CD4-positive, alpha-beta T cell treated with Interleukin-6 at 100 ng/mL for 8 hours (primary cell): Measurements from ENCODE around the gene LACTBL1.
A peak's percentile ranks its signal among the peaks of the same experiment; 100 is the strongest.
"Not testable (repeated sequence)": the region's sequence is repeated elsewhere in the genome, so short reads cannot be mapped to it uniquely, and the experiment has no call there.

ENCODE experiments used
- DNase-seq: peaks from one replicate; pipeline ENCODE4 v3.0.0-alpha.2; 2020; ENCODE audit warnings: mixed read lengths, low spot score

LACTBL1 gene

DNA sequence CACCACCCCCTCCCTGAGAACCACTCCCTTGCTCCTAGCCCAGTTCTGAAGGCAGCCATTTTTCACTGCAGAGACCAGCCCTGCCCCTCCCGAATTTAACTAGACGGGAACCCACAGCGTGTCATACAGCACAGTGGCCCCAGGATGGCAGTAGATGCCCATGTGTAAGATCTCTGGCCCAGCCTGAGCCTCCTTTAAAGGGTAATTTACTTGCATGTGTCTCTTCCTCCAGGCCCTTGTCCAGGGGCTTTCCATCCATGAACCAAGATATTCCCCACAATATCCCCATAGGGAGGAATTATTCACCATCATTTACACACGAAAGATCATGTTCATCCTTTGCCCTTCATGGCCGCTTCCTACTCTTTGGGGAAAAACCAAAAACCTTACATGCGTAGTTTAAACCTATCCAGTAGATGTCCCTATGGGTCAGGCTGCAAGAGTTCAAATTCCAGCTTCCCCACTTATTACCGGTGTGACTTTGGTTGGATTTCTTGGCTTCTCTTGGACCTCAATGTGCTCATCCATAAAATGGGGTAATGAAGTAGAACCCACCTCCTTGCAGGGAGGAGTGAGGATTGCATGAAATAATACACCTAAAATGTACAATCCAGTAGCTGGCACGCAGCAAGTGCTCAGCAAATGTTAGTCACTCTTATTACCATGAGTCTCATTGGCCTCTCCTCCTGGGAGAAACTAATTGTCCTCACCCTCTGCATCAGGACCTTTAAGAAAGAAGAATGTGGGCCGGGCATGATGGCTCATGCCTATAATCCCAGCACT lies 4.0 kb upstream of the LACTBL1 start:
- peak; percentile 36 for DNase-seq

- DNase-seq = no peak
These were observed 3.4 kb upstream of the LACTBL1 start for GRCh38 chr1:22976127-22976460.

DNA sequence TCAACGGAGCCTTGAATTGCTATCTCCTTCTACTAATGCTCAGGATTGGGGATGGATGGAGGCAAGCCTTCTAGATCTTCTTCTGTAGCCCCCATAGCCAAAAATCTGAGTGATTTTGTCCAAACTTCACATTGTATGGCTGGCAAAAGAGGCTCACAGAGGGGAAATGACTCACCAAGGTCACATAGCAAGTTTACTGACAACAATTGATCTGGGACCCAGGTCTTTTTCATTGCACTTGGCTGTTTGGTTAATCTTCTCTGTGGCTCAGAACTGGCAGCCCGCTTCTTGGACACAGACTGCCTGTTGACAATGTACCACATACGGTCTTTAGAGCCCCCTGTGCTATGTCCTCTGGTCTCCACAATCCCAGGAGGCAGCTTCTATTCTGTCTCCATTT lies 3.0 kb upstream of the LACTBL1 start:
- no peak for DNase-seq

DNA sequence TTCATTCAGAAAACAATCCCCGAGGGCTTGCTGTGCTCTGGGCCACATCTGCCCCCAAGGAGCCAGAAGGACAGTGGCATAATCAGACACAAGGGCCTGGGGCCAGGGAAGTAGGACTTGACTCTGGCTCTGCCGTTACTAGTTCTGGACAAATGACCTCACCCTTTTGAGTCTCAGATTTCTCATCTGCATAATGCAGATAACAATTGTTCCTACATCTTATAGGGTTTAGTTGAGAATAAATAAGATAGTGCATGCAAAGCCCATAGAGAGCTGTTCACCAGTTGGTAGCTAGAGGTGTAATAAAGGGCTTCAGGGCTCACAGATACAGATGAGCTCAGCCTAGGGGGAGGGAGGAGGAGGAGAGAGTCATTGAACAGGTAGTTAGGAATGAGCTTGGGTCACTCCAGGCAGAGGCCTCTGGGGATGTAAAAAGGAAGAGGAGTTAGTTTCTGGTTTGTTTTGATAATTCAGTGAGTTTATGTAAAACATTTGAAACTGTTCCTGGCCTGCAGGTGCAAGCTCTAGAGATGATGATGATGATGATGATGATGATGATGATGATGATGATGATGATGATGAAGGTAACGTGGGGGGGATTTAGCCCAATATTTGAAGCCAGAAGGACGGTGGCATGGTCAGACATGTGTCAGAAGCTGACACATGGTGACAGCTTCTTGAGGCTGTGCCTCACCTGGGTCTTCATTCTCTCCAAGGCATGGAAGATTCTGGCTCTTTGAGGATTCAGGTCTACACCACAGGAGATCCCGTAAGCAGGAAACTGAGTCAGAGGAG lies 858 bp downstream of the LACTBL1 start:
- DNase-seq = no peak

DNA sequence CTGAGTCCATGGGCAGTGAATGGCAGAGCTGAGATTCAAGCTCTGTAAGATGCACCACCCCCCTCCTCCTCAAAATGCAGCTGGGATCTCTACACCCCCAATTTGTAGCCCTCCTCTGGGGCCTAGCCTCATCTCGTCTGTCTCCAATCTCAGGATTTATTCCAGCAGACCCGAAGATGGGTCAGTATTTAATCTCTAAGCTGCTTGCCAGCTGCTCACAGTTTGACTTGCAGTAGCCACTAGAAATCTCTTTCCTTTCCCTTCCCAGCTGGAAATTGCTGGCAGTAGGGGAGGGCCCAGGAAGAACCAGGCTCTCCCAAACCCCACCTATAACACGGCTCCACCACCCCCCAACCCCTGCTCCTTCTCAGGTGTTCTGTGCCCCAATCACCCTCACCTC lies 1.5 kb downstream of the LACTBL1 start:
- DNase-seq = no peak

DNA sequence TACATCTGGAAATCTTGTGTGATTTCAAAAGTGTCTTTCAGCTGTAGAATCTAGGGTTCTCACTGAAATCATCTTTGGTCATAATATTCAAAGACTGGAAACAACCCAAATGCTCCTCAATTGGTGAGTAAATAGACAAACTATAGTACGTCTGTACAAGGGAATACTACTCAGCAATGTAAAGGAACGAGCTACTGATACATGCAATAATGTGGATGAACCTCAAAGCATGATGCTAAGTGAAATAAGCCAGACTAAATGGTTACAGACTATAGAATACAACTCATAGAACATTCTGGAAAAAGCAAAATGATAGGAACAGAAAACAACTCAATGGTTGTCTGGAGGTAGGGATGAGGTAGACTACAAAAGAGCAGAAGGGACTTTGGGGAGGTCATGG lies 2.6 kb downstream of the LACTBL1 start:
- no peak for DNase-seq

GRCh38 chr1:22969304-22969709 lies 3.4 kb downstream of the LACTBL1 start:
- DNase-seq = no peak

DNA sequence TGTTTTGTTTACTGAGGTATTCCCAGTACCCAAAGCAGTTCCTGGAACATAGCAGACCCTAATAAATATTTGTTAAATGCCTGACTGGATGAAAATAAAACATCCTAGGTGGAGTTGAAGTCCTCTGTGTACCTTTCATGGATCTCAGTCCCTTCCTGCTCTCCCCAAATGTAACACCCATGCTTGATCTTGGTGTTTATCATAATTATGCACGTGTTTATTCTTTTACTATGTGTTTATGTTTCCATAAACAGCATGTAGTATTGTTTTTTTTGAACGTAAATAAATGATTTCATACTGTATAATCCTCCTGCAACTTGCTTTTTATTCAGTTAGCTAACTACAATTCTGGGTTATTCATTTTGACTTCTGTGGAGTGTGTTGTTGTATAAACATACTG lies 4.8 kb downstream of the LACTBL1 start:
- no peak for DNase-seq

DNA sequence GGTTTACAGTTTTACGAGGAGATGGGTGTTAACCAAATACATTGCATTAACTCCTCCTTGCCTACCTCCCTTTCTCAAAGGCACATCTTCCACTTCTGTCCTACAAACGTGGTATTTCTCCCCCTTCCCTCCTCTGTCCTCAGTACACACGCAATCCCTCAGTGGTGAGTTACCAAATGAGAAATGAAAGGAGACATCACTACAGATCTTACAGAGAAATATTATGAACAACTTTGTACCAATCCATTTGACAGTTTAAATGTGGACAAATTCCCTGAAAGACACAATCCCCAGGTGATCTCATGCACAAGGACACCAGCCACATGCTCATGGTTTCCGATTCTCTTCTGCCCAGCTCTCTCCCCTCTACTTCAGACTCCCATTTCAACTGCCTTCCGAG lies 6.4 kb downstream of the LACTBL1 start:
- DNase-seq = no peak

DNA sequence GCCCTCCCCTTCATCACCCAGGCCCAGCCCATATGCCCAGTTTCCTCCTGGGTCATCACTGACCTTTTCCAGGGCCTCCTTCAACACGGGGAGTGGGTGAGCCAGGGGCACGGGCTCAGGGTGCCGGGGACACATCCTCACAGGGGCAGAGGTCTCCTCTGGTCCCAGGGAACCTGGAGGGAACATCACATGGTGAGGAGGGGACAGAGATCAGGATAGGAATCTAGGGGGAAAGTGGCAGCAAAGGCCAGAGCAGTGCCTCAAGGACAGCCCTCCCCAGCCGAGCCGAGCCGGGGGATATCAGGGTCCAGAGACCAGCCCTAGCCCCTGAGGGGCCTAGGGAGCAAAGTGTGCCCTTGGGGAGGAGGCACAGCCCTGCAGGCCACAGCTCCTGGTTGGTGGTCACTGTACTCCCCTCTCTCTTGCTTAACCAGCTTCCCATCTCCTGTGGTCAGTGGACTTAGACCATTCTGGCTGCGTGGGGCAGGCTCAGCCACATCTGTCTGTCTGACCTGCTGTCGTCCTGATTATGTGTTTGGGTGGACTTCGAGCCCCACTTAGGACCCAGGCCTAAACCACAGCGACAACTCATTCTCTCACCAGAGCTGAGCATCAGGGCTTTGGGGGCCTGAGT lies 9.5 kb downstream of the LACTBL1 start:
- no peak for DNase-seq

DNA sequence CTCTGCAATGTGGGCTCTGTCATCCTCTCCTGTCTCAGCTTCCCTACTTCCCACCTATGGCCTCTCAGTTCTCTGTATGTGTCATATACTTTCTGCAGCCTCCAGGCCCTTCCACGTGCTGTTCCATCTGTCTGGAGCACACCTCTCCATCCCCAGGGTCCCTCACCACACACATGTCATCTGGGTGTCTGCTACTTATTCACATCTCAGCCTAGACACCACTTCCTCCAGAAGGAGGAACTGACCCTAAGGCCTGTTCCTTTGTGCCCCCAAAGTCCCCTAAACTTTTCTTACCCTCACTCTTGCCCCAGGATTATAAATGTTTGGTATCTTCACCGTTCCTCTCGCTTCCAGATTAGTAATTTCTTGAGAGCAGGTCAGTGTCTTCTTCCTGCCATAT lies 10.1 kb downstream of the LACTBL1 start:
- no peak for DNase-seq

DNA sequence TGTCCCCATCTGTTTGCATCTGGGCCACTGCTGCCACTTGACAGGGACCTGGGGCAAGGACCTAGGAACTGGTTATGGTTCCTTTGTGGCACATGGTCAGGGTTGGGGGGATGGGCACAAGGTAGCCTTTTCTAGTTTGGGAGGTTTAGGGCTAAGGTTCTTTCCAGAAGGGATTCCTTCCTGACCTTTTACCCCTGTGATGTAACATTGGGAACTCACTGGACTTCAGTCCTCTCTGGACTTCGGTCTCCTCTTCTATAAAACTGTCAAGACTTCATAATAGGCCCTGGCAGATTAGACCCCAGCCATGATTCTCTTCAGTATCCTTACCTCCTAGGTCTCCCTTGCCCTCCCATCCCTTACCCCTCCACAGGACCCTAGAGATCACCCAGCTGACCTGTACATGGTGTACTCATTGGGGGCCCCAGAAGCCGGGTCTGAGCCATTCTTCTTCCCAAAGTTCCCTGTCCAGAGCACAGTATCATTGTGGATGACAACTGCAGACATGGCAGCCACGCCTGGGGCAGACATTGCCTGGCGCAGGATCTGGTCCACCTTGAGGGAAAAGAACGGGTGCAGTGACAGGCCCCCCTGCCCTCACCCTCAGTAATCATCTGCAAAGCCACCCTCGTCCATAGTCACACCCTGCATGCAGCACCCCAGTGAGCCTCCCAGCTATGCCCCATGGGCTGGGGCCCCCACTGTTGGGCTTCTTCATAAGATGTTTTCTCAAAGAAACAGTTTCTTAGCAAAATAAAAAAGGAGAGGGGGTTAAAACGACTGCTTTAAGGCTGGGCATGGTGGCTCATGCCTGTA lies 12.9 kb downstream of the LACTBL1 start:
- DNase-seq = no peak

DNA sequence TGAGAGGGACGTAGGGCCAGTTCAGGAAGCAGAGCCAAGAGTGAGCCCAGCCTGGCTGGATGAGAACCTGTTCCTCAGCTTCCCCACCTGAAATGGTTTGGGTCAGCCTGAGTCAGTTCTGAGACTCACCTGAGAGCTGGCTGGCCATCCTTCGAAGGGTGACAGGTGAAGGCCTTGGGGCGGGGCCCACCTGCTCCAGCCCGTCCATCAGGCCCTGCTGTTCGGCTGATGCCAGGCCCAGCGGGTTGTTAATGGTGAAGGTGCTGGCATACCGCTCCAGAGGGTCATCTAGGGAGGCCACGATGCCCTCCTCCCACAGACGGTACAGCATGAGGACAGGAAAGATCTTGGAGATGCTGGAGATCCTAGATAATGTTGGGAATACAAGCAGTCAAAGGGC lies 14.1 kb downstream of the LACTBL1 start:
- DNase-seq = no peak

DNA sequence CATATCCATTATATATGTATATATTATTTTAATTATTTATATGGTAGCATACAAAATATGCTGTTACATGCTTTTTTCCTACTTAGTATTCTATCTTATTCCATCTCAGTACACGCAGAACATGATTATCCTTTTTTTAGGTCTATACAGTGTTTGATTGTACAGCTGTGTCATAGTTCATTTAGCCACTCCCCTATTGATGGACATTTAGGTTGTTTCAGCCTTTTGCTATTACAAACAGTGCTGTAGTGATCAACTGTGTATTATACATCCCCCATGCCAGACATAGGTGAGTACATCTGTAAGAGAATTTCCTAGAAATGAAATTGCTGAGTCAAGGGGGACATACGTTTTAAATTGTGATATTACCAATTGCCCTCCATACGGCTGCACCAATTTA lies 15.6 kb downstream of the LACTBL1 start:
- DNase-seq = no peak

GRCh38 chr1:22955146-22955545 lies 17.5 kb downstream of the LACTBL1 start:
- DNase-seq = no peak

DNA sequence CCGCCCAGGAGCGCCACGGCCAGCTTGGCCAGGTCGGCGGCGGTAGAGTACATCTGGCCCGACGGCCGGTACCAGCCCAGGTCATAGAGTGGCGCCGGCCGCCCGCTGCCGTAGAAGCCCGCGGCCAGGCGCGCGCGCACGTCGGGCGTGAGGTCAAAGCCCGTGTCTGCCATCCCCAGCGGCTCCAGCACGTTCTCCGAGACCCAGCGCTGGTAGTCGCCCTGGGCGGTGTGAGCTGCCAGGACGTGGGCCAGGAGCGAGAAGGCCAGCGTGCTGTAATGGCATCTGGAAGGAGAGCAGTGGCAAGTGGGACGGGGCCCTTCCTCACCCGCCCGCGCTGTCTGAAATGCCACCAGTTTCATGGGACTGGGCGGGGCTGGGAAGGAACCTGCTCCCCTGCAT lies 18.9 kb downstream of the LACTBL1 start:
- no peak for DNase-seq

GRCh38 chr1:22953057-22953739 lies 19.5 kb downstream of the LACTBL1 start:
- no peak for DNase-seq

DNA sequence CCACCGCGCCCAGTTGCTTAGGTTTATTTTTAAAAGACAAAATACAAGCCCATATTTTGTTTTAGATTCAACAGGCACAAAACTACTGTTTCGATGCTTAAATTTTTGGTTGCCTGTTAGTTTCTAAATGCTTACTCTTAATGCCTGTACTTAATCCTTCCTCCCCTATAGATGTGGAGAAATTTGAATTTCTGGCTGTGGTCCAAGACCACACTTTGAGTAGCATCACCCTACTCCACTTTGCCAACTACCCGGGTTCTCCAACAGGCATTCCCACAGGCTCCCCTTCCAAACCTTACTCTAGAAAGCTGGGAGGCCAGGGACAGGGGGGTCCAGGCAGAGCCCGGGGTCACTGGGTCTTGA lies 20.0 kb downstream of the LACTBL1 start:
- no peak for DNase-seq

DNA sequence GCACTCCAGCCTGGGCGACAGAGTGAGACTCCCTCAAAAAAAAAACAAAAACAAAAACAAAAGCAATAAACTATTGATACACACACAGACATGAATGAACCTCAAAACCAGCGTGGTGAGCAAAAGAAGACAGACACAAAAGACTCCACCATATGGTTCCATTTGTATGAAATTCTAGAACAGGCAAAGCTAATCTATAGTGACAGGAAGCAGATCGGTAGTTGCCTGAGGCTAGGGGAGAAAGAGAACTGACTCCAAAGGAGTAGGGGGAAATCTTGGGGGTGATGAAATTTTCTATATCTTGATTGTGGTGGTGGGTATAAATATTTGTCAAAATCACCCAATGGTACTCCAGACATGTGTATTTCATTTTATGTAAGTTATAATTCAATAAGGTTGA lies 20.9 kb downstream of the LACTBL1 start:
- no peak for DNase-seq

GRCh38 chr1:22949822-22950331 lies 22.8 kb downstream of the LACTBL1 start:
- no peak for DNase-seq

DNA sequence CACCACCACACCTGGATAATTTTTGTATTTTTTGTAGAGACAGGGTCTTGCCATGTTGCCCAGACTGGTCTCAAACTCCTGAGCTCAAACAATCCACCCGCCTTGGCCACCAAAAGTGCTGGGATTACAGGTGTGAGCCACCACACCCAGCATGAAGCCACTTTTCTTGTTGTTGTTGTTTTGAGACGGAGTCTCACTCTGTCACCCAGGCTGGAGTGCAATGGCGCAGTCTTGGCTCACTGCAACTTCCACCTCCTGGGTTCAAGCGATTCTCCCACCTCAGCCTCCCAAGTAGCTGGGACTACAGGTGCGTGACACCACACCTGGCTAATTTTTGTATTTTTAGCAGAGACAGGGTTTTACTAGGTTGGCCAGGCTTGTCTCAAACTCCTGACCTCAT lies 27.5 kb downstream of the LACTBL1 start:
- not testable (repeated sequence) for DNase-seq
